K562 (cell line): ENCODE results near the gene CMAS. TPM values are rescaled to one million over a fixed set of nuclear protein-coding genes. Genes with fewer than 3 reads are reported as not detected.

ENCODE experiments used
- ARID1B ChIP-seq: fragments of 450-650 bp; IDR thresholded peaks from 2 replicates; pipeline ENCODE4 v1.6.1; 2016; ENCODE audit warnings: antibody characterized with exemption, mild to moderate bottlenecking, inconsistent platforms
- ATF3 ChIP-seq, 2 experiments: fragments of 450-650 bp in 1 of 2; sonication (generic) in 1 of 2; formaldehyde crosslinking in 1 of 2; IDR thresholded peaks in 1 of 2; conservative IDR thresholded peaks in 1 of 2; 2 replicates each; pipeline versions ENCODE4 v1.6.1 to v1.8.1; 2016 to 2023; ENCODE audit warnings: mild to moderate bottlenecking in 2 of 2, moderate library complexity in 2 of 2, inconsistent platforms in 1 of 2, missing genetic modification reagents in 1 of 2
- CHD1 ChIP-seq: fragments of 200-600 bp; sonication (generic); IDR thresholded peaks from one replicate; pipeline ENCODE4 v1.6.1; 2012; ENCODE audit warnings: mild to moderate bottlenecking, moderate library complexity, low read length, inconsistent platforms
- CREB1 ChIP-seq, 2 experiments: sonication (generic) in 1 of 2; formaldehyde crosslinking in 1 of 2; IDR thresholded peaks; 2 replicates each; pipeline versions ENCODE4 v1.6.1 to v1.8.0; 2012 to 2022; ENCODE audit warnings: inconsistent platforms in 1 of 2, mild to moderate bottlenecking in 1 of 2, missing genetic modification reagents in 1 of 2, moderate library complexity in 1 of 2
- DACH1 ChIP-seq: fragments of 450-650 bp; IDR thresholded peaks from 2 replicates; pipeline ENCODE4 v1.6.1; 2018; ENCODE audit not compliant: partially characterized antibody
- DNMT1 ChIP-seq: fragments of 450-650 bp; IDR thresholded peaks from 2 replicates; pipeline ENCODE4 v1.6.1; 2016; ENCODE audit warnings: antibody characterized with exemption, mild to moderate bottlenecking
- E2F1 ChIP-seq: sonication (generic); formaldehyde crosslinking; IDR thresholded peaks from 2 replicates; pipeline ENCODE4 v1.8.1; 2023; ENCODE audit warnings: mild to moderate bottlenecking, missing genetic modification reagents, moderate library complexity
- ETS2 ChIP-seq: IDR thresholded peaks from 2 replicates; pipeline ENCODE4 v1.6.1; 2016; ENCODE audit warnings: borderline replicate concordance, missing genetic modification characterization, mild to moderate bottlenecking, moderate library complexity, missing compliant biosample characterization; ENCODE audit not compliant: poor library complexity, severe bottlenecking
- ETV5 ChIP-seq: sonication (generic); formaldehyde crosslinking; IDR thresholded peaks from 2 replicates; pipeline ENCODE4 v1.4.0; 2020; ENCODE audit warnings: low read depth, mild to moderate bottlenecking, missing genetic modification reagents
- GATA2 ChIP-seq: sonication (generic); formaldehyde crosslinking; IDR thresholded peaks from 2 replicates; pipeline ENCODE4 v1.4.0; 2020; ENCODE audit warnings: mild to moderate bottlenecking, missing genetic modification reagents
- GATAD2A ChIP-seq: fragments of 450-650 bp; IDR thresholded peaks from 2 replicates; pipeline ENCODE4 v1.6.1; 2017
- IFI16 ChIP-seq: fragments of 250-450 bp; sonication (Bioruptor Pico); IDR thresholded peaks from 2 replicates; pipeline ENCODE4 v2.1.2; 2022; ENCODE audit warnings: mild to moderate bottlenecking, inconsistent platforms
- MEIS2 ChIP-seq: fragments of 450-650 bp; IDR thresholded peaks from 2 replicates; pipeline ENCODE4 v1.6.1; 2014; ENCODE audit warnings: mild to moderate bottlenecking; ENCODE audit not compliant: partially characterized antibody
- NBN ChIP-seq: fragments of 450-650 bp; IDR thresholded peaks from 2 replicates; pipeline ENCODE4 v1.6.1; 2016; ENCODE audit warnings: low read depth, mild to moderate bottlenecking
- NFIX ChIP-seq: fragments of 250-450 bp; sonication (Bioruptor Pico); IDR thresholded peaks from 2 replicates; pipeline ENCODE4 v1.4.0; 2020; ENCODE audit warnings: low read depth, mild to moderate bottlenecking, moderate library complexity
- SMARCE1 ChIP-seq: fragments of 450-650 bp; IDR thresholded peaks from 2 replicates; pipeline ENCODE4 v1.7.1; 2016; ENCODE audit warnings: mild to moderate bottlenecking
- SOX6 ChIP-seq: fragments of 450-650 bp; IDR thresholded peaks from 2 replicates; pipeline ENCODE4 v1.6.1; 2014; ENCODE audit warnings: mild to moderate bottlenecking
- TAF1 ChIP-seq: IDR thresholded peaks from 2 replicates; pipeline ENCODE4 v1.6.1; 2011; ENCODE audit warnings: mild to moderate bottlenecking, low read length, moderate library complexity; ENCODE audit not compliant: insufficient read depth, control insufficient read depth, severe bottlenecking; ENCODE audit errors: extremely low read depth
- TAL1 ChIP-seq: fragments of 450-650 bp; IDR thresholded peaks from 2 replicates; pipeline ENCODE4 v1.6.1; 2016; ENCODE audit warnings: mild to moderate bottlenecking
- TBP ChIP-seq: optimal IDR thresholded peaks from 2 replicates; pipeline ENCODE3; 2011; ENCODE audit warnings: low read depth, low read length, improper control_type of control experiment
- TCF15 ChIP-seq: fragments of 250-450 bp; sonication (Bioruptor Pico); IDR thresholded peaks from 2 replicates; pipeline ENCODE4 v1.8.0; 2022; ENCODE audit warnings: moderate library complexity, mild to moderate bottlenecking, inconsistent platforms
- ZEB2 ChIP-seq: fragments of 450-650 bp; IDR thresholded peaks from 2 replicates; pipeline ENCODE4 v1.6.1; 2016
- ZNF589 ChIP-seq: fragments of 200-800 bp; sonication (Bioruptor generic); IDR thresholded peaks from 2 replicates; pipeline ENCODE4 v1.6.1; 2016; ENCODE audit warnings: low read depth, missing genetic modification characterization, missing compliant biosample characterization
- ZNF592 ChIP-seq: fragments of 450-650 bp; IDR thresholded peaks from 2 replicates; pipeline ENCODE4 v1.6.1; 2017; ENCODE audit warnings: antibody characterized with exemption, mild to moderate bottlenecking
- polyA plus RNA-seq, 8 experiments: library from polyadenylated mRNA; depleted of rRNA in 4 of 8; stranded (reverse) in 5 of 8; unstranded in 3 of 8; fragments of >200 nt; fragmentation: Nextera tagmentation in 2 of 8; fragmentation: Illumina TruSeq in 1 of 8; extraction: Ambion mirVana in 2 of 8; extraction: Trizol in 1 of 8; gene quantifications; 2 replicates each; pipeline versions ENCODE4 v1.2.1 to v1.2.3, GENCODE V29; 2011 to 2014; ENCODE audit warnings: inconsistent platforms in 1 of 8, missing spikeins in 1 of 8
- total RNA-seq, 7 experiments: library from RNA; depleted of rRNA in 6 of 7; stranded (reverse); fragments of >200 nt in 6 of 7; fragmentation: Illumina TruSeq in 2 of 7; extraction: Trizol in 2 of 7; gene quantifications; 2 replicates each; pipeline versions ENCODE4 v1.2.1 to v1.2.3, GENCODE V29; 2011 to 2021; ENCODE audit warnings: low replicate concordance in 1 of 7

Gene CMAS
- total and polyA plus RNA-seq, 9 of the 15 experiments (the other 6 are each of a cell fraction or from before 2014, with no cell fraction given), result 29.7 to 108 (median 65.3) TPM

GRCh38 chr12:22082190-22082701 is 36.2 kb downstream of the CMAS start (continued):
- TF ChIP-seq DACH1, result peak; percentile 45
- peak; percentile 60; the same call in 1 of the 2 replicates for TF ChIP-seq TAL1
- no peak for TF ChIP-seq CHD1
- no peak for TF ChIP-seq ZEB2
- TF ChIP-seq SMARCE1, result 0 out of 2 replicates have a peak, but pooled peaks have one; percentile 14
- peak; percentile 71 for TF ChIP-seq CREB1 (IDR thresholded peaks at IDR 0.05)
- no peak for TF ChIP-seq CREB1 (CRISPR knock-in tag; IDR thresholded peaks at IDR 0.05)
- TF ChIP-seq TCF15 (CRISPR knock-in tag), result no peak
- 0 out of 2 replicates have a peak, but pooled peaks have one; percentile 31 for TF ChIP-seq GATAD2A
- no peak for TF ChIP-seq GATA2
- TF ChIP-seq ZNF589, result no peak
- peak; percentile 52; the same call in 1 of the 2 replicates for TF ChIP-seq ARID1B
- no peak for TF ChIP-seq ETV5
- peak; percentile 66 for TF ChIP-seq ATF3 (IDR thresholded peaks at IDR 0.05)
- no peak for TF ChIP-seq ATF3 (CRISPR knock-in tag; conservative IDR thresholded peaks at IDR 0.05)
- TF ChIP-seq SOX6, result no peak
- TF ChIP-seq ZNF592, result peak; percentile 35; the same call in 1 of the 2 replicates
- TF ChIP-seq ETS2 (tag), result no peak
- no peak for TF ChIP-seq IFI16 (CRISPR knock-in tag)
- TF ChIP-seq E2F1, result no peak
- no peak for TF ChIP-seq NFIX
- TF ChIP-seq TAF1, result no peak
- peak; percentile 59 for TF ChIP-seq MEIS2
- TF ChIP-seq DNMT1, result no peak
- TF ChIP-seq NBN, result no peak
- TF ChIP-seq TBP, result peak; percentile 19
